Loucy (cell line): ENCODE measurements around the gene TSC22D3.
"Not testable (repeated sequence)": the region's sequence is repeated elsewhere in the genome, so short reads cannot be mapped to it uniquely, and the experiment has no call there.

ENCODE experiments used
- H2AFZ ChIP-seq: fragments of 200-600 bp; sonication (generic); 2 replicates; pipeline ENCODE4 v1.6.0; 2016; ENCODE audit warnings: antibody characterized with exemption, mild to moderate bottlenecking, low read length, moderate library complexity
- H3F3A ChIP-seq: fragments of 200-600 bp; 2 replicates; pipeline ENCODE4 v1.6.0; 2016; ENCODE audit warnings: antibody characterized with exemption, low read depth, mild to moderate bottlenecking
- H3K27me3 ChIP-seq: fragments of 200-600 bp; sonication (generic); 2 replicates; pipeline ENCODE4 v1.6.1; 2014; ENCODE audit warnings: low read length, mild to moderate bottlenecking; ENCODE audit not compliant: insufficient read depth, poor library complexity, severe bottlenecking
- H3K36me3 ChIP-seq: fragments of 200-600 bp; sonication (generic); 2 replicates; pipeline ENCODE4 v1.6.1; 2016; ENCODE audit warnings: low read length; ENCODE audit not compliant: insufficient read depth
- H3K4me1 ChIP-seq: fragments of 200-600 bp; sonication (generic); 2 replicates; pipeline ENCODE4 v1.5.1; 2014; ENCODE audit warnings: low read length, mild to moderate bottlenecking; ENCODE audit not compliant: insufficient read depth, poor library complexity, severe bottlenecking
- H3K4me2 ChIP-seq: fragments of 200-600 bp; sonication (generic); 2 replicates; pipeline ENCODE4 v1.6.0; 2014; ENCODE audit warnings: antibody characterized with exemption, low read length, low read depth, mild to moderate bottlenecking; ENCODE audit not compliant: poor library complexity, severe bottlenecking
- H3K4me3 ChIP-seq: fragments of 200-600 bp; sonication (generic); 2 replicates; pipeline ENCODE4 v1.5.1; 2014; ENCODE audit warnings: low read length, mild to moderate bottlenecking, mixed read lengths; ENCODE audit not compliant: poor library complexity, severe bottlenecking
- H3K79me2 ChIP-seq: fragments of 200-600 bp; sonication (generic); 2 replicates; pipeline ENCODE4 v1.6.1; 2014; ENCODE audit warnings: low read length; ENCODE audit not compliant: insufficient read depth
- H3K9ac ChIP-seq: fragments of 200-600 bp; sonication (generic); 2 replicates; pipeline ENCODE4 v1.6.0; 2014; ENCODE audit warnings: mild to moderate bottlenecking, low read depth, low read length, moderate library complexity; ENCODE audit not compliant: poor library complexity, severe bottlenecking
- H3K9me2 ChIP-seq: fragments of 200-600 bp; sonication (generic); replicated peaks from 2 replicates; pipeline ENCODE4 v1.6.1; 2016; ENCODE audit warnings: low read depth, low read length, mixed read lengths
- H3K9me3 ChIP-seq: fragments of 200-600 bp; sonication (generic); 2 replicates; pipeline ENCODE4 v1.6.1; 2014; ENCODE audit warnings: mild to moderate bottlenecking, antibody characterized with exemption, low read length, low read depth; ENCODE audit not compliant: insufficient read depth
- H4K20me1 ChIP-seq: fragments of 200-600 bp; sonication (generic); 2 replicates; pipeline ENCODE4 v1.6.0; 2014; ENCODE audit warnings: antibody characterized with exemption, low read length, mild to moderate bottlenecking; ENCODE audit not compliant: insufficient read depth, poor library complexity, severe bottlenecking
- EZH2phosphoT487 ChIP-seq: fragments of 200-600 bp; IDR thresholded peaks from 2 replicates; pipeline ENCODE4 v1.6.1; 2018; ENCODE audit warnings: antibody characterized with exemption, mild to moderate bottlenecking, moderate library complexity, borderline replicate concordance
- TF ChIP-seq, protein P1 (sequence below): fragments of 200-600 bp; sonication (generic); conservative IDR thresholded peaks from 2 replicates; pipeline ENCODE4 v1.5.1; 2014; ENCODE audit warnings: mild to moderate bottlenecking, antibody characterized with exemption, low read length

The TSC22D3 gene

GRCh38 chrX:107673933-107674479 is 101.6 kb downstream of the TSC22D3 start:
- Histone ChIP-seq H3K4me1 (peaks cover 29% of the 10 kb centered on the region), H3K27me3 (no peaks in the 10 kb centered on the region), H3F3A (peaks cover 7% of the 10 kb centered on the region; the same call in 1 of the 2 replicates), H3K79me2 (peaks cover 5% of the 10 kb centered on the region; the same call in 1 of the 2 replicates), H3K9me3 (no peaks in the 10 kb centered on the region), H3K36me3 (no peaks in the 10 kb centered on the region), H4K20me1 (no peaks in the 10 kb centered on the region), H3K4me2 (peak overlapping the region; percentile 95), H3K4me3 (peak overlapping the region; percentile 72), H2AFZ (no peak overlapping the region), H3K9ac (peak overlapping the region; percentile 67), H3K9me2 (no peaks in the 10 kb centered on the region)
- TF ChIP-seq, protein P1, sequence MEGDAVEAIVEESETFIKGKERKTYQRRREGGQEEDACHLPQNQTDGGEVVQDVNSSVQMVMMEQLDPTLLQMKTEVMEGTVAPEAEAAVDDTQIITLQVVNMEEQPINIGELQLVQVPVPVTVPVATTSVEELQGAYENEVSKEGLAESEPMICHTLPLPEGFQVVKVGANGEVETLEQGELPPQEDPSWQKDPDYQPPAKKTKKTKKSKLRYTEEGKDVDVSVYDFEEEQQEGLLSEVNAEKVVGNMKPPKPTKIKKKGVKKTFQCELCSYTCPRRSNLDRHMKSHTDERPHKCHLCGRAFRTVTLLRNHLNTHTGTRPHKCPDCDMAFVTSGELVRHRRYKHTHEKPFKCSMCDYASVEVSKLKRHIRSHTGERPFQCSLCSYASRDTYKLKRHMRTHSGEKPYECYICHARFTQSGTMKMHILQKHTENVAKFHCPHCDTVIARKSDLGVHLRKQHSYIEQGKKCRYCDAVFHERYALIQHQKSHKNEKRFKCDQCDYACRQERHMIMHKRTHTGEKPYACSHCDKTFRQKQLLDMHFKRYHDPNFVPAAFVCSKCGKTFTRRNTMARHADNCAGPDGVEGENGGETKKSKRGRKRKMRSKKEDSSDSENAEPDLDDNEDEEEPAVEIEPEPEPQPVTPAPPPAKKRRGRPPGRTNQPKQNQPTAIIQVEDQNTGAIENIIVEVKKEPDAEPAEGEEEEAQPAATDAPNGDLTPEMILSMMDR: no peak
- TF ChIP-seq EZH2phosphoT487: no peak

DNA sequence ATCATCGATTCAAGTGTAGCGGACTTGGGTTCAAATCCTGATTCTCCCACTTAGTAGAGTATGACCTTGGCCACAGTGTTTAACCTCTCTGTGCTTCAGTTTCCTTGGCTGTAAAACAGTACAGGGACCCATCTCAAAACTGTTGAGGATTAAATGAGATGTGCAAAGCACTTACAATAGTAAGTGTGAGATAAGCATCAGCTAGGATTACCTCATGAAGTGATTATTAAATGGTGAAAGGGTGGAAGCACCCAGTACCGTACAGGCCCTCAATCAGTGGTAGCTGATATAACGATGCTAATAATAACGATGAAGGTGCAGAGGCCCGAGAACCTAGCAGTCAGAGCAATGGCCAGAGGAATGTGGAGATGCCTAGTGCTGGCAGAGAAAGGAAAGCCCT is 102.2 kb downstream of the TSC22D3 start:
- TF ChIP-seq, protein P1: no peak
- TF ChIP-seq EZH2phosphoT487: no peak
- H4K20me1 ChIP-seq: no peaks in the 10 kb centered on the region
- H3K36me3 ChIP-seq: no peaks in the 10 kb centered on the region
- H3F3A ChIP-seq: peaks cover 7% of the 10 kb centered on the region; the same call in 1 of the 2 replicates
- H3K9me2 ChIP-seq: no peaks in the 10 kb centered on the region
- peak overlapping the region; percentile 89 for H3K4me2 ChIP-seq
- H3K79me2 ChIP-seq: peaks cover 5% of the 10 kb centered on the region; the same call in 1 of the 2 replicates
- no peaks in the 10 kb centered on the region for H3K27me3 ChIP-seq
- H2AFZ ChIP-seq: no peak overlapping the region
- H3K4me3 ChIP-seq: peak overlapping the region; percentile 62
- peaks cover 29% of the 10 kb centered on the region for H3K4me1 ChIP-seq
- H3K9ac ChIP-seq: peak overlapping the region; percentile 67
- no peaks in the 10 kb centered on the region for H3K9me3 ChIP-seq

DNA sequence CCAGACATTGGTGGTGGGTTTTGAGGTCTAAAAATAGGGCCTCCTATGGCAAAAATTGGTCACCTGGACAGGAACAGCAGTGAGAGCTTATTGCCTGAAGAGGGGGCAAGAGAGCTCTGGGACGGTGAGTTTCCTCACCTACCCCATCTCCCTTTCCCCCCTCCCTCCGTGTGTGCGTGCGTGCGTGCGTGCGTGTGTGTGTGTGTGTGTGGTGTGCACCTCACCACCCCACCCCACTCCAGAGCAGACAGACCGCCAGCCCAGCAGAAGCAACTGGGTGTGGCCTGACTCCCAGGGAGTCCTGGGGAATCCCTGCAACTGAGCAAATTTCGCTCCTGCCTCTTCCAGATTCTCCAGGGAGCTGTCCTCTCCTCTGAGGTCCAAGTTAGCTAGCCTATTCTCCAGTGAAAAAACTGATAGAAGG is 102.6 kb downstream of the TSC22D3 start:
- H3K9me2 ChIP-seq: no peaks in the 10 kb centered on the region
- no peaks in the 10 kb centered on the region for H3K36me3 ChIP-seq
- peak overlapping the region; percentile 62 for H3K4me3 ChIP-seq
- no peaks in the 10 kb centered on the region for H3K27me3 ChIP-seq
- H3K9ac ChIP-seq: peak overlapping the region; percentile 67
- peaks cover 5% of the 10 kb centered on the region; the same call in 1 of the 2 replicates for H3K79me2 ChIP-seq
- peaks cover 29% of the 10 kb centered on the region for H3K4me1 ChIP-seq
- H4K20me1 ChIP-seq: no peaks in the 10 kb centered on the region
- H2AFZ ChIP-seq: no peak overlapping the region
- H3F3A ChIP-seq: peaks cover 7% of the 10 kb centered on the region; the same call in 1 of the 2 replicates
- TF ChIP-seq EZH2phosphoT487: no peak
- TF ChIP-seq, protein P1: peak; percentile 57
- peak overlapping the region; percentile 89 for H3K4me2 ChIP-seq
- no peaks in the 10 kb centered on the region for H3K9me3 ChIP-seq

GRCh38 chrX:107671256-107671655 is 104.3 kb downstream of the TSC22D3 start:
- not testable (repeated sequence) for H3K9ac ChIP-seq, H3K9me3 ChIP-seq, H3K9me2 ChIP-seq, H3K4me3 ChIP-seq, H3K27me3 ChIP-seq, H4K20me1 ChIP-seq, H3K36me3 ChIP-seq, H3K4me2 ChIP-seq, H3F3A ChIP-seq, H2AFZ ChIP-seq
- Histone ChIP-seq H3K79me2 (peaks cover 16% of the 10 kb centered on the region; the same call in 1 of the 2 replicates), H3K4me1 (peaks cover 29% of the 10 kb centered on the region)
